Left lobe of liver (tissue), 2 donors: Measurements from ENCODE around the gene NHLRC1. TPM values are rescaled to one million over a fixed set of nuclear protein-coding genes. Genes with fewer than 3 reads are reported as not detected.
A peak's percentile ranks its signal among the peaks of the same experiment; 100 is the strongest.
"Not testable (repeated sequence)": the region's sequence is repeated elsewhere in the genome, so short reads cannot be mapped to it uniquely, and the experiment has no call there.

Source experiments
- ATAC-seq: fragments of 200-7000 bp; cut with Tn5 transposase; one replicate; pipeline ENCODE4 v1.9.1; 2020; ENCODE audit warnings: mild to moderate bottlenecking, moderate library complexity
- DNase-seq: peaks from one replicate; pipeline ENCODE4 v3.0.0-alpha.2; 2020; ENCODE audit warnings: low spot score
- total RNA-seq: library from RNA; stranded (reverse); gene quantifications from one replicate; pipeline ENCODE4 v1.2.1, GENCODE V29; 2021
- donor health status: DM: no; HTN: no; CAD: no; lungs with moderate emphysema.
- donor health status: DM: no; HTN: yes; CAD: no.

Gene NHLRC1
- 2.8 TPM for total RNA-seq

- ATAC-seq (peak; percentile 98), DNase-seq (peak; percentile 91)
Observed at GRCh38 chr6:18122128-18123093, at the start of gene NHLRC1. Gene NHLRC1 (minus strand): TSS chr6:18122677. CDS start chr6:18122606, 71 bp downstream.

GRCh38 chr6:18171871-18172270 lies 49.4 kb upstream of the NHLRC1 start:
- DNase-seq (no peak), ATAC-seq (no peak)

- DNase-seq, result no peak
Observed at GRCh38 chr6:18168264-18168663, 45.8 kb upstream of the NHLRC1 start.

GRCh38 chr6:18166312-18167036 lies 44.0 kb upstream of the NHLRC1 start:
- ATAC-seq, result no peak
- no peak for DNase-seq

More at GRCh38 chr6:18168264-18168663, 45.8 kb upstream of the NHLRC1 start:
- ATAC-seq, result no peak

- ATAC-seq, result no peak
- DNase-seq, result no peak
Observed at GRCh38 chr6:18165751-18166150, 43.3 kb upstream of the NHLRC1 start.

- DNase-seq (no peak), ATAC-seq (no peak)
Observed at GRCh38 chr6:18162401-18162800, 39.9 kb upstream of the NHLRC1 start.

- DNase-seq (no peak), ATAC-seq (no peak)
Observed at GRCh38 chr6:18161431-18161830, 39.0 kb upstream of the NHLRC1 start.

- ATAC-seq (no peak), DNase-seq (no peak)
Observed at GRCh38 chr6:18160911-18161310, 38.4 kb upstream of the NHLRC1 start.

GRCh38 chr6:18155864-18156421 lies 33.5 kb upstream of the NHLRC1 start:
- DNase-seq (peak; percentile 89), ATAC-seq (peak; percentile 62)

- DNase-seq (peak; percentile 99), ATAC-seq (peak; percentile 85)
Observed at GRCh38 chr6:18155150-18155863, 32.8 kb upstream of the NHLRC1 start, which contains the start of gene KDM1B. Gene KDM1B (plus strand): TSS chr6:18155422. CDS start chr6:18159896, 4,474 bp downstream.

- DNase-seq (no peak), ATAC-seq (no peak)
Observed at GRCh38 chr6:18154507-18155149, 32.2 kb upstream of the NHLRC1 start, which contains the start of gene TPMT. Gene TPMT (minus strand): TSS chr6:18155077. CDS start chr6:18149127, 5,950 bp downstream.

GRCh38 chr6:18153311-18153703 lies 30.8 kb upstream of the NHLRC1 start:
- ATAC-seq (peak; percentile 1), DNase-seq (no peak)

- ATAC-seq (no peak), DNase-seq (no peak)
Observed at GRCh38 chr6:18151801-18152200, 29.3 kb upstream of the NHLRC1 start.

GRCh38 chr6:18151391-18151790 lies 28.9 kb upstream of the NHLRC1 start:
- not testable (repeated sequence) for ATAC-seq, DNase-seq

GRCh38 chr6:18148304-18149025 lies 26.0 kb upstream of the NHLRC1 start:
- no peak for ATAC-seq
- DNase-seq, result no peak

GRCh38 chr6:18147616-18148015 lies 25.1 kb upstream of the NHLRC1 start:
- peak; percentile 6 for ATAC-seq
- no peak for DNase-seq

GRCh38 chr6:18147160-18147559 lies 24.7 kb upstream of the NHLRC1 start:
- no peak for DNase-seq
- peak; percentile 86 for ATAC-seq

GRCh38 chr6:18142591-18142861 lies 20.0 kb upstream of the NHLRC1 start:
- DNase-seq, result no peak
- no peak for ATAC-seq

- DNase-seq (no peak), ATAC-seq (no peak)
Observed at GRCh38 chr6:18141805-18142590, 19.5 kb upstream of the NHLRC1 start.
